ENCODE measurements around the gene CDO1.

Gene CDO1

DNA sequence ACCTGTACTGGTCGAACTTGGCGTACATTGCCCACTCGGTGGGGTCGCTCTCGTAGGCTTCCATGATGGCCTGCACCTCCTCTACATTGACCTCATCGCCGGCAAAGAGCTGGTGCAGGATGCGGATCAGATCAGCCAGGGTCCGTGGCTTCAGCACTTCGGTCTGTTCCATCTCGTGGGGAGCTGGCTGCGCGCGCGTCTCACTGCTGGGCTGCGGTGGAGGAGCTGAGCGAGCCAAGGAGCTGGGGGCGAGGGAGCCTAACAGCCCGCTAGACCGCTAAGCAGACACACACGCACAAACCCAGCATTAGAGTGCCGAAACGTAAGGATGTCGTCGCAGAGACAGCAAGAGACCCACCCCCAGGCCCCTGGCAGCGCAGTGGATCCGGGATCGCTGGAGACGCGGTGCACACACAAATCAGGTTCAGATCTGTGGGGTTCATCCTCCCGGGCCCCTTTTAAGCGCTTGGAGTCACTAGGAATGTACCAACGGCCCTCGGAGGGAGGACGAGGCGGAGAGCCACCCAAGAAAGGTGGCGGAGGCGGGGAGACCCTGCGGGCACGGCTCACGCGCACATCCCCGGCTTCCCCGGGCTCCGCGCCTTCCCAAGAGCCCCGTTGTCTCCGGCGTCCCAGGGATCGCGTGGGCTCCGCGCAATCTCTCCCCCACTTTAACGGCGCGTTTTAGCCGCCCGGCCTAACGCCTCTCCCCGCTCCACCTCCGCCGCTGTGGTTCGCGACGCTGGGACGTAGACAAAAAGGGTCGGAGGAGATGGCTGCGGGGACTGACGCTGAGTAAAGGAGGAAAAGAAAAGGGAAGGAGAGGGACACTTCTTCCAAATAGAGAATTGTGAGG, at the start of gene CDO1:
Gene CDO1, minus strand, starts transcription at position 434 of the 856 bp plus-strand sequence. Its CDS starts 262 bp downstream, at position 172.
- peak; percentile 82 for DNase-seq

DNA sequence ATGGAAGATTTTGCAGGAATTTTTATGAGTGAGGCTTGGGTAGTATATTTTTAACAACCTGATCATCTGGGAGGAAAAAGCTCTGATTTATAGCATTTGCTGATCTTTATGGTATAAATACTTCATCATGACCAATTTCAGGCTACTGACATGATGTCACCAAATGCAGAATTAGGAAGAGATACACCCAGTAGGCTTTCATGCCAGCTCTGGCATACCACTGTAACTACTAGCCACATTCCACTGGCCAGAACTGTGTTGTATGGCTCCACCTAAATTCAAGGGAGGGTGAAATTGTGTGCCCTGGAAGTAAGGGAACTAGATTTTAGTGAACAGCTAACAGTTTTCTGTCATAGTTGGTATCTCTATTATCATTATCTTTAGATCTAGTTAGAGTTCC, 42.9 kb upstream of the CDO1 start:
- DNase-seq: no peak

DNA sequence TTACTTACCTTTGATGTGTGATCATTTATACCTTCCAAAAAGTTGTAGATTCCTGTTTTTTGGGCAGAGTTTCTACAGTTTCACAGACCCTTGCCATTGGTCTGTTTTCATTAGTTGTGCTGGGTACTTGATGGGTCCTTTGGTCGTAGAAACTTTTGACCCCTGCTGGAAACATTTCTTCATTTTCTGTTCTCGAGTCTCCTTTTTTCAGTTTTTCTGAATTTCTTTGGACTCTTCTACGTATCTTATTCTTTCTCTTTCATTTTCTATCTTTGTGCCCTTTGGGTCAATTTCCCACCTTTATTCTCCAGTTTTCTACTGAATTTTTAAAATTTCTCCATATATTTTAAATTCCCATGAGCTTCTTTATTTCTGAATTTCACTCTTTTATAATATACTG, 41.9 kb upstream of the CDO1 start:
- DNase-seq: no peak

- no peak for DNase-seq
Measured at GRCh38 chr5:115857626-115858349, 41.3 kb upstream of the CDO1 start.

DNA sequence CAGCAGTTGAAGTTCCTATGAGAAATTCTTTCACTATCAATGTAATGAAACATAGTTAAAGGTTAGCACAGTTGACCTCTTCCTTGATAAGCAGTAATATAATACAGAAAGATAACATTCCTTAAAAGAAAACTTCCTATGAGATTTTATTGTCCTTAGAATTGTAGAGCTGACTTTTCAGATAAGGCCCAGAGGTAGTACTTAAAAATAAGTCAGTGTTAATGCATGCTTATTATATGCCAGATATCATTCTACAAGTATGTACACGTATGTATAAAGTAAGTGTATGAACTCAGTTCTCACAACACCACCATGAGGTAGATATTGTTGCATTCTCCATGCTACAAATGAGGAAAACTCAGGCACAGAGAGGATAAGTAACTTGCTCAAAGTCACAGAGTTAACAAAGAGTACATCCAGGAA, 40.6 kb upstream of the CDO1 start:
- DNase-seq: no peak

- DNase-seq: no peak
Measured at GRCh38 chr5:115855959-115856358, 39.5 kb upstream of the CDO1 start.

GRCh38 chr5:115854139-115854538, 37.7 kb upstream of the CDO1 start:
- no peak for DNase-seq

DNA sequence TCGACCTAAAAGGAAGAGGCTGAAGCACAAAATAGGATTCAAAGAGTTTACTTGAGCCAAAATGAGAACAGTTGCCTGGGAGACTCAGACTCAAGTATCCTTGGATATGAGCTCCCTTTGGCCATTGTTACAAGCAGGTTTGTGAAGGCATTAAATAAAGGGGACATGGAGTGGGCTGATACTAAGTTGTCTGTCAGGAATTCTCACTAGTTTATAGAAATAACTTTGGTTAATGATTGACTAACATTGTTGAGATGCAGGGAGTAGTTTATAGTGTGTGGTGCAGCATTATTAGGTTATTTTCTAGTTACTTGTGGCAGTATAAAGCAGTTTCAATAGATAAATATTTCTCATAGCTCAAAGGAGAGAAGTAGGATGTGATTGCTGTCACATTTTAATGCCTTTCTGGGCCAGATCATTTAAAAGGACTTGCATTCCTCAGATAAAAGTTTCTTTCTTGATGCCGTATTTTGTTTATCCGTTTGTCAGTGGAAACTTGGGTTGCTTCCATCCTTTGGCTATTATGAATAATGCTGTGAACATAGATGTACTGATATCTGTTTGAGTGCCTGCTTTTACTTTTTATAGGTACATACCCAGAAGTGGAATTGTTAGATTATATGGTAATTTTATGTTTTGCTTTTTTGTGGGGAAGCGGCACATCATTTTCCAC, 34.4 kb upstream of the CDO1 start:
- no peak for DNase-seq

GRCh38 chr5:115849258-115849798, 32.9 kb upstream of the CDO1 start:
- no peak for DNase-seq

DNA sequence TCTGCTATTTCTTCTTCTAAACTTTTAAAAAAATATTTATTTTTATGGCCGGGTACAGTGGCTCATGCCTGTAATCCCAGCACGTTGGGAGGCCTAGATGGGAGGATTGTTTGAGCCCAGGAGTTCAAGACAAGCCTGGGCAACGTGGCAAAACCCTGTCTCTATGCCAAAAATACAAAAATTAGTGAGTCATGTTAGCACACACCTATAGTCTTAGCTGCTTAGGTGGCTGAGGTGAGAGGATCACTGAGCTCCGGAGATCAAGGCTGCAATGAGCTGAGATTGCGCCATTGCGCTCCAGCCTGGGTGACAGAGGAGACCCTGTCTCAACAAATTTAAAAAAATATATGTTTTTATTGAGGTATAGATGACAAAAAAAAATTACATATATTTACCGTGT, 30.8 kb upstream of the CDO1 start:
- DNase-seq: no peak

DNA sequence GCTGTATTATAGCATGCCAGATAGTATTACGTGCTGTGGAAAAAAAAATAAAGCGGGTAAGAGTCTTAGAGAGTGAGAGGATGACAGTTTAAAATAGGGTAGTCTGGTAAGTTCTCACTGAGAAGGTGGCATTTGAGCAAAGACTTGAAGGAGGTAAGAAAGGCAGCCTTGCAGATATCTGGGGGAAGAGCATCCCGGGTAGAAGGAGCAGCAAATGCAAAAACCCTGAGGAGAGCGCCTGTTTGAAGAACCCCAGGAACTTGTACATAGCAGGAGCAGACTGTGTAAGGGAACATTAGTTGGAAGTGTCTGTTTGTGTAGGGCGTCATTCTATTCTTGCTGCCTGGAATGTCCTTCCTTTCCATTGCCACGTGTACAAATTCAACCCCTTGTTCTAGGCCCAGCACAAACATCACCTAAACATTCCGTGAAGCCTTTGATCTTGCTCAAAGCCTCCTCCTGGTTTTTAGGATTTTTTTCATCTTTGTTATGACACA, 27.9 kb upstream of the CDO1 start:
- no peak for DNase-seq

- no peak for DNase-seq
Measured at GRCh38 chr5:115843444-115844130, 27.1 kb upstream of the CDO1 start.

DNA sequence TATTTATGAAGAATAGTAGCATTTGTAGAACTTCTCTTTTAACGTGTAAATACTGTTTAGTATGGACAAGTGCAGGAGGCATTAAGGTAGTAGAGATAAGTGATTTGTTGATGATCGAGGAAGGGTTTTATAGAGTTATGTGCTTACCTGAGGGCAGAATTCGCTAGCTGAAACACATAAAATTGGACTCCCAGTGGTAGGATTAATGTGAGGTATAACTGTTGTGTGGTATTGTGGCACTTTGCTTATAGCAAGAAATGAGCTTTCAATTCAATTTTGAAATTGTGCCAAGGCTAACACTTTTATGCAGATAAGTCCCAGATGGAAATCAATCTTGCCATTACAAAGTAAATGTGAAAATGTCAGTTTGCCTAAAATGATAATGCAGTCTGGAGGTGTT, 26.5 kb upstream of the CDO1 start:
- no peak for DNase-seq

GRCh38 chr5:115842089-115842935, 25.9 kb upstream of the CDO1 start:
- peak; percentile 74 for DNase-seq

- DNase-seq: peak; percentile 85
Measured at GRCh38 chr5:115841382-115842088, 25.1 kb upstream of the CDO1 start, which contains the start of the genes AP3S1 and ATG12. TSS of gene AP3S1 (plus strand) at chr5:115841935. CDS start at chr5:115842038, 103 bp downstream. TSS of gene ATG12 (minus strand) at chr5:115841565. CDS start at chr5:115841552, 13 bp downstream.

DNA sequence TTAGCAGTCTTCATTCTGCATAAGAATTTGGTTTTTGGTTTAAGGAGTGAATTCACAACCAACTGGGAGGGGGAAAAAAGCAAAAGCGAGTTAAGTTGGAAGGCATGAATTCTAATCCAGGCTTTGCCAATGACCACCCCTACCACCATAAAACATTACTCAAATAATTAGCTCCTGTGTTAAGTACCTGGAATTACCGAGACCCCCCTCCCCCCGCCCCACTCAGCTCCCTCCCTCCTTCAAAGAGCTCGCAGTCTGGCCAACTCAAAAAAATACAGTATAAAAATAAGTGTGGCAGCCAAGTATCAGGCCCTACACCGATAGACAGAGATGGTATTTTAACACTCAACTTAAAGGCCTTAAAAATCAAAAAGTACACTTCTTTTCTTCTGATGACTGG, 24.4 kb upstream of the CDO1 start:
- DNase-seq: no peak

DNA sequence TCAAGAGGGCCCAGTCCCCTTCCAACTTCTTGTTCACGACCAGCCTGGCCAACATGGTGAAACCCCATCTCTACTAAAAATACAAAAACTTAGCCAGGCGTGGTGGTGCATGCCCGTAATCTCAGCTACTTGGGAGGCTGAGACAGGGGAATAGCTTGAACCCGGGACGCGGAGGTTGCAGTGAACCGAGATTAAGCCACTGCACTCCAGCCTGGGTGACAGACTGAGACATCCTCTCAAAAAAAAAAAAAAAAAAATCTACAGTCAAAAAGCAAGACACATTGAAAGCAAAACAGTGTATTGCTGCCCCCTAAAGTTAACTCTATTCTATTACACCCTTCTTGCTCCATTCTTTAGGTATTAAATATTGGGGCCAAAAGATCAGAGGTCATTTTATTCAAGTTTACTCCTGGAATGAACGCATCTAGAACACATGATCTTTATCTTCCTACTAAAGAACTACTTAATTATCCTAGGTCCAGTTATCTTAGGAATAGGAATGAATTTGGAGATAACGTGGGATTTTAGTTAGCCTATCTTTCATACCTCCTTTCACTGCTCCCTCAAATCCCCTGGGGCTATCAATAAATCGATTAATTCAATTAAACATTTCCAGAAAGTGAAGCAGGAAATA, 22.5 kb upstream of the CDO1 start:
- DNase-seq: peak; percentile 27

- no peak for DNase-seq
Measured at GRCh38 chr5:115835481-115835880, 19.0 kb upstream of the CDO1 start.

DNA sequence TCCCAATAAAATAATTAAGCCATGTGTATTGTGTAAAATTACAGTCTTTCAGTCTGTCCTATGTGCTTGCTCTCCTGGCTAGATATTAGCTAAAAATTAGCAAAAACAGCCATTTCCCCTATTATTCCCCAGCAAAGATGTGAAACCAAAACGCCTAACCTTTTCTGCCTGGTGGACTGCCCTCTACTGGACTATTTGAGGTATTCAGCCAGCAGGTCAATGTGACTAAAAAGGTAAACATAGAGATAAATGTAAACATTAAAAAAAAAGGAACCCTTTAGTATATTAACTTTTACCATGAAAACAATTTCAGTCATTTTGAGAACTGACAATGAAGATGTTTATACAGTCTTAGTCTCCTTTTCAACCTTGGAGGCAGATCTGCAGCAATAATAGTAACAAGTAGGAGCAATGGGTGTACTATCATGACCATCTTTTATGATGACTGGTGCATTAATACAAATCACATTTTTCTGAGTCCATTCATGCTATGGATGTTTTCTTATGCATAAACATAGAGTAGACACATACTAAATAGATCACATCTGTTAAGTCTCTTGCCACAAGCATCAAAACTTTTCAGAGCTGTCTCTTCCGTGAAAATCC, 14.8 kb upstream of the CDO1 start:
- peak; percentile 39 for DNase-seq

DNA sequence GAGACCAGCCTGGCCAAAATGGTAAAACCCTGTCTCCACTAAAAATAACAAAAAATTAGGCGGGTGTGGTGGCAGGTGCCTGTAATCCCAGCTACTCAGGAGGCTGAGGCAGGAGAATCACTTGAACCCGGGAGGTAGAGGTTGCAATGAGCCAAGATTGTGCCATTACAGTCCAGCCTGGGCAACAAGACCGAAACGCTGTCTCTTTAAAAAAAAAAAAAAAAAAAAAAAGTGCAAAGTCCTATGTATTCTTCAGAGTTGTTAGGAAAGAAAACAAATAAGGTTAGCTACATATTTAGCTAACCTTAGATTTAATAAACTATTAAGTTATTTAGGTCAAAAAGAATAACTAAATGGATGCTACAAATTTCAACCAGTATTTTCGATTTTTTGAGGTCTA, 13.5 kb upstream of the CDO1 start:
- no peak for DNase-seq

All from NCI-H146 (cell line).